MG63 (cell line): Measurements from ENCODE around the gene PRPF38A. TPM values are rescaled to one million over a fixed set of nuclear protein-coding genes. Genes with fewer than 3 reads are reported as not detected.
A peak's percentile ranks its signal among the peaks of the same experiment; 100 is the strongest.
"Not testable (repeated sequence)": the region's sequence is repeated elsewhere in the genome, so short reads cannot be mapped to it uniquely, and the experiment has no call there.

Experiments used
- DNase-seq: peaks from one replicate; pipeline ENCODE4 v3.0.0-alpha.2; 2020
- H3K27me3 ChIP-seq: fragments of 250-450 bp; sonication (Bioruptor Pico); 2 replicates; pipeline ENCODE4 v1.5.1; 2020; ENCODE audit warnings: mild to moderate bottlenecking, moderate library complexity
- H3K36me3 ChIP-seq: fragments of 250-450 bp; sonication (Bioruptor Pico); 2 replicates; pipeline ENCODE4 v1.5.1; 2020; ENCODE audit warnings: mild to moderate bottlenecking, moderate library complexity
- H3K4me3 ChIP-seq: fragments of 250-450 bp; sonication (Bioruptor Pico); 2 replicates; pipeline ENCODE4 v1.5.1; 2020; ENCODE audit warnings: mild to moderate bottlenecking, moderate library complexity
- H3K9me3 ChIP-seq: fragments of 250-450 bp; sonication (Bioruptor Pico); 2 replicates; pipeline ENCODE4 v1.5.1; 2020; ENCODE audit warnings: mild to moderate bottlenecking, moderate library complexity
- total RNA-seq: library from RNA; depleted of rRNA; stranded (reverse); fragments of >200 nt; shearing (Covaris generic); gene quantifications from 2 replicates; pipeline ENCODE4 v1.2.3, GENCODE V29; 2014; ENCODE audit warnings: low replicate concordance

The PRPF38A gene
- total RNA-seq, 1 experiment from 2014 or later, result 14.1 TPM

DNA sequence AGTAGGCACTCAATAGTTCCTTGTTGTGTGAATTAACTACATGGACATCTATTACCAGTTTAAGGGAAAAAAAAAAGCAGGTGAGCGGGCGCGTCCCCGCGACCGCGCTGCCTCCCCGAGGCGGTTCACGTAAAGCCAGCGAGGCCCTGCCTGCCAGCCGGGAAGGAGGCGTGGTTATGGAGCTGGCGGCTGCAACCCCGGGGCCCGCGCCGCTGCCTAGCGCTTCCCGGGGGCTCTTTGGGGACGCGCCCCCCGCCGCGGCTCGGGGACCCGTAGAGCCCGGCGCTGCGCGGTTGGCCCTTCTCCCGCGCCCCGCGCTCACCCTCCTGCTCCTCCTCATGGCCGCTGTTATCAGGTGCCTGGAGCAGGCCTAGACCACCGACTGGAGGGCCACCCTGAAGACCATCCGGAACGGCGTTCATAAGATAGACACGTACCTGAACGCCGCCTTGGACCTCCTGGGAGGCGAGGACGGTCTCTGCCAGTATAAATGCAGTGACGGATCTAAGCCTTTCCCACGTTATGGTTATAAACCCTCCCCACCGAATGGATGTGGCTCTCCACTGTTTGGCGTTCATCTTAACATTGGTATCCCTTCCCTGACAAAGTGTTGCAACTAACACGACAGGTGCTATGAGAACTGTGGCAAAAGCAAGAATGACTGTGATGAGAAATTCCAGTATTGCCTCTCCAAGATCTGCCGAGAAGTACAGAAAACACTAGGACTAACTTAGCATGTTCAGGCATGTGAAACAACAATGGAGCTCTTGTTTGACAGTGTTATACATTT lies 35.8 kb upstream of the PRPF38A start:
- peak; percentile 54 for DNase-seq
- no peaks in the 10 kb centered on the region for H3K9me3 ChIP-seq
- H3K4me3 ChIP-seq, result peak overlapping the region; percentile 22
- H3K27me3 ChIP-seq, result no peaks in the 10 kb centered on the region
- H3K36me3 ChIP-seq, result peaks cover 21% of the 10 kb centered on the region

DNA sequence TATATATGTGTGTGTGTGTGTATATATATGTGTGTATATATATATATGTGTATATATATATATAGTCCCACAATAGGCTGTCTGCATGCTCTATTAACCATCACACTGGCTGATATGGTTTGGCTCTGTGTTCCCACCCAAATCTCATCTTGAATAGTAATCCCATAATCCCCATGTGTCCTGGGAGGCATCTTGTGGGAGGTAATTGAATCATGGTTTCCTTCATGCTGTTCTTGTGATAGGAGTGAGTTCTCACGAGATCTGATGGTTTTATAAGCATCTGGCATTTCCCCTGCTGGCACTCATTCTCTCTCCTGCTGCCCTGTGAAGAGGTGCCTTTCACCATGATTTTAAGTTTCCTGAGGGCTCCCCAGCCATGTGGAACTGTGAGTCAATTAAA lies 34.6 kb upstream of the PRPF38A start:
- DNase-seq, H3K27me3 ChIP-seq, H3K4me3 ChIP-seq, H3K9me3 ChIP-seq: not testable (repeated sequence)
- peaks cover 27% of the 10 kb centered on the region for H3K36me3 ChIP-seq

DNA sequence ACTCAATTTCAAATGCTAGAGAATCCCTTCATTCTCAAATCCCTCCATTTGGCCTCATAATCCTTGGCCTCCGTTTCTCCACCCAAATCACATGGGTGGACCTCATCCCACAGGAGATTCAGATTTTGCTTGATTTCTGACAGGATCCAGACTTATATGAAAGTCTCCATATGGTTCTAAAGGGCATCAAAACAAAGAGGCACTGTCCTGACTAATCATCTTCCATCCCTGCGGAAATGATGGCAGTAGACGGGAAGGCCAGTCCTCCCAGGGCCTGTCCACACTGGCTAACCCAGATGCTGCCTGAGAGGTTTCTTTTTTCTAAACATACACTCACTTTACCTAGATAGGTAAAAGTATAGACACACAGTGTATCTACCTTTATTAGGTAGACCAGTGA lies 19.0 kb upstream of the PRPF38A start:
- H3K27me3 ChIP-seq, result no peaks in the 10 kb centered on the region
- H3K36me3 ChIP-seq, result peaks cover 74% of the 10 kb centered on the region
- no peak for DNase-seq
- no peaks in the 10 kb centered on the region for H3K9me3 ChIP-seq
- no peak overlapping the region for H3K4me3 ChIP-seq

GRCh38 chr1:52386458-52386857 lies 17.9 kb upstream of the PRPF38A start:
- no peak overlapping the region for H3K4me3 ChIP-seq
- no peaks in the 10 kb centered on the region for H3K27me3 ChIP-seq
- no peaks in the 10 kb centered on the region for H3K9me3 ChIP-seq
- DNase-seq, result peak; percentile 9
- peaks cover 75% of the 10 kb centered on the region for H3K36me3 ChIP-seq

- no peaks in the 10 kb centered on the region for H3K27me3 ChIP-seq
Observed at GRCh38 chr1:52393174-52393573, 11.2 kb upstream of the PRPF38A start.

DNA sequence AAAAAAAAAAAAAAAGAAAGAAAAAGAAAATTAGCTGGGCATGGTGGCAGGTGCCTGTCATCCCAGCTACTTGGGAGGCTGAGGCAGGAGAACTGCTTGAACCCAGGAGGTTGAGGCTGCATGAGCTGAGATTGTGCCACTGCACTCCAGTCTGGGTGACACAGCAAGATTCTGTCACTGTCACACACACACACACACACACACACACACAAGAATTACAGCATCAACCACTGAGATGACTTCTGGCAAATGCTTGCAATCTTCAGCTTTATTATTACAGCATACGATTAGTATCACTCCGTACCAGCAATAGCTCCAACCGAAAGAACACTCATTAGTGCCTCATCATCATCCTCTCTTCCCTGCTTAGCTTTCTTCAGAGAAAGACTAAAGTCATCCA lies 4.8 kb upstream of the PRPF38A start:
- peaks cover 50% of the 10 kb centered on the region for H3K36me3 ChIP-seq
- no peak for DNase-seq

More at GRCh38 chr1:52393174-52393573, 11.2 kb upstream of the PRPF38A start:
- DNase-seq, result no peak
- no peaks in the 10 kb centered on the region for H3K9me3 ChIP-seq
- no peak overlapping the region for H3K4me3 ChIP-seq
- peaks cover 56% of the 10 kb centered on the region for H3K36me3 ChIP-seq

GRCh38 chr1:52400131-52400530 lies 4.3 kb upstream of the PRPF38A start:
- H3K4me3 ChIP-seq, result no peak overlapping the region
- peaks cover 45% of the 10 kb centered on the region for H3K36me3 ChIP-seq
- DNase-seq, result no peak
- no peaks in the 10 kb centered on the region for H3K27me3 ChIP-seq
- H3K9me3 ChIP-seq, result no peaks in the 10 kb centered on the region

More for the DNA sequence above, 4.8 kb upstream of the PRPF38A start:
- Histone ChIP-seq H3K4me3 (no peak overlapping the region), H3K9me3 (no peaks in the 10 kb centered on the region), H3K27me3 (no peaks in the 10 kb centered on the region)

- Histone ChIP-seq H3K36me3 (peaks cover 53% of the 10 kb centered on the region), H3K27me3 (no peaks in the 10 kb centered on the region), H3K4me3 (peak overlapping the region; percentile 90), H3K9me3 (no peaks in the 10 kb centered on the region)
- DNase-seq, result no peak
Observed at GRCh38 chr1:52402860-52403240, 1.6 kb upstream of the PRPF38A start.

- peak; percentile 71 for DNase-seq
- Histone ChIP-seq H3K9me3 (no peaks in the 10 kb centered on the region), H3K27me3 (no peaks in the 10 kb centered on the region), H3K4me3 (peak overlapping the region; percentile 90), H3K36me3 (peaks cover 56% of the 10 kb centered on the region)
Observed at GRCh38 chr1:52403566-52404115, 761 bp upstream of the PRPF38A start.

GRCh38 chr1:52404975-52405338 lies 555 bp downstream of the PRPF38A start:
- H3K4me3 ChIP-seq, result peak overlapping the region; percentile 90
- no peaks in the 10 kb centered on the region for H3K27me3 ChIP-seq
- no peak for DNase-seq
- no peaks in the 10 kb centered on the region for H3K9me3 ChIP-seq
- peaks cover 65% of the 10 kb centered on the region for H3K36me3 ChIP-seq

- H3K36me3 ChIP-seq, result peaks cover 87% of the 10 kb centered on the region
- H3K27me3 ChIP-seq, result no peaks in the 10 kb centered on the region
- H3K9me3 ChIP-seq, result no peaks in the 10 kb centered on the region
- no peak for DNase-seq
- H3K4me3 ChIP-seq, result no peak overlapping the region
Observed at GRCh38 chr1:52413410-52413989, 9.1 kb downstream of the PRPF38A start.

GRCh38 chr1:52414942-52415341 lies 10.5 kb downstream of the PRPF38A start:
- Histone ChIP-seq H3K27me3 (no peaks in the 10 kb centered on the region), H3K9me3 (no peaks in the 10 kb centered on the region), H3K4me3 (no peak overlapping the region), H3K36me3 (peaks cover 87% of the 10 kb centered on the region)
- no peak for DNase-seq

GRCh38 chr1:52416811-52417210 lies 12.4 kb downstream of the PRPF38A start:
- DNase-seq, result no peak
- no peaks in the 10 kb centered on the region for H3K27me3 ChIP-seq
- no peak overlapping the region for H3K4me3 ChIP-seq
- peaks cover 89% of the 10 kb centered on the region for H3K36me3 ChIP-seq
- no peaks in the 10 kb centered on the region for H3K9me3 ChIP-seq

DNA sequence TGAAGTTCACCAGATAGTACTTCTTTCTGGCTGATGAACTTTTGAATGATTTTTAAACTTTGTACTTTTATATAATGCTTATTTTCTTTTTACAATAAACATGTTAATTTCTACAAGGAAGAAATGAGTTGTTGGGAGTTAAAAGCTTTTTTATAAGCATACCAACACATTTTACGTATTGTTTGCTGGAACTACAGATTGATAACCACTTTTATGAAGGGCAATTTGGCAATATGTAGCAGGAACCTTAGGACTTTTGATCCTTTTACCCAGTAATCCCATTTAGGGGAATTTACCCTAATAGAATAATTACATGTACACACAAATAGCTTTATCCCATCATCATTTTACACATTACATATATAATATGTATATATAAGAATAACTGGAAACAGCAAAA lies 16.3 kb downstream of the PRPF38A start:
- Histone ChIP-seq H3K9me3 (no peaks in the 10 kb centered on the region), H3K4me3 (no peak overlapping the region), H3K36me3 (peaks cover 63% of the 10 kb centered on the region), H3K27me3 (no peaks in the 10 kb centered on the region)
- no peak for DNase-seq

DNA sequence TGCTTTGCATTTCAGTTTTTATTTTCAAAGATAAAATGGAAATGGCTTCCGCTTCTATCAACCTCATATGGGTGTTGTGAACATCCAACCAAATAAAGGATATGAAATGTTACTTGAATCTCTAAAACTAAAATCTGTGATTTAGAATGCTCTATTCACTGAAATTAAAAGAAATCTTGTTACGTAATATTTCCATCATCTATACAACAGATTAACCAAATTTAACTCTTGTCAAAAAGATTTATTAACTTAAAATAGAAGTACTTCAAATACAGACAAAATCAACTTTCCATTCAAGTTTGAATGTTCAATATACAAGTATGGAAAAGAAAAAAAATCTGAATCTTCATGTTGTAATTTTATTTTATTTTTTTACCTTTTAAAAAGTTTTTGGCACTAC lies 18.7 kb downstream of the PRPF38A start:
- DNase-seq, result no peak
- Histone ChIP-seq H3K9me3 (no peaks in the 10 kb centered on the region), H3K36me3 (peaks cover 48% of the 10 kb centered on the region), H3K27me3 (no peaks in the 10 kb centered on the region), H3K4me3 (no peak overlapping the region)

- no peaks in the 10 kb centered on the region for H3K9me3 ChIP-seq
- H3K4me3 ChIP-seq, result no peak overlapping the region
- no peaks in the 10 kb centered on the region for H3K27me3 ChIP-seq
- H3K36me3 ChIP-seq, result peaks cover 41% of the 10 kb centered on the region
- no peak for DNase-seq
Observed at GRCh38 chr1:52423771-52424170, 19.4 kb downstream of the PRPF38A start.

DNA sequence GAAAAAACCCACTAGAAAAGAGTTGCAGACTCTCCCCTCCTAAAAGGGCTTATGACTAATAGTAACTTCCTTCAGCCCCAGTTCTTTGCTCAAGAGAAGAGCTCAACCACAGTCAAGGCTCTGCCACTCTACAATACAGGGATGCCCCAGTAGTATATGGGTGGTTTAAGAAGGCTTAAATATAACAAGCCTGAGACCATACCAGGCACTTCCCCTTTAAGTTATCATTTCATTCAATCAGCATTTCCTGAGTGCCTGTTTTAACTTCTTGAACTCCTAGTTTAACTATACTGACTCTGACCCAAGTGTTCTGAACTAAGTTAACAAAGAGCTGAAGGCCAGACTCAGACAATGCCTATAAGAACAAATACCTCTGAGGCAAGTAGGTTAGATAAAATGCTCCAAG lies 19.8 kb downstream of the PRPF38A start:
- no peaks in the 10 kb centered on the region for H3K27me3 ChIP-seq
- no peak overlapping the region for H3K4me3 ChIP-seq
- H3K9me3 ChIP-seq, result no peaks in the 10 kb centered on the region
- peaks cover 38% of the 10 kb centered on the region for H3K36me3 ChIP-seq
- no peak for DNase-seq

DNA sequence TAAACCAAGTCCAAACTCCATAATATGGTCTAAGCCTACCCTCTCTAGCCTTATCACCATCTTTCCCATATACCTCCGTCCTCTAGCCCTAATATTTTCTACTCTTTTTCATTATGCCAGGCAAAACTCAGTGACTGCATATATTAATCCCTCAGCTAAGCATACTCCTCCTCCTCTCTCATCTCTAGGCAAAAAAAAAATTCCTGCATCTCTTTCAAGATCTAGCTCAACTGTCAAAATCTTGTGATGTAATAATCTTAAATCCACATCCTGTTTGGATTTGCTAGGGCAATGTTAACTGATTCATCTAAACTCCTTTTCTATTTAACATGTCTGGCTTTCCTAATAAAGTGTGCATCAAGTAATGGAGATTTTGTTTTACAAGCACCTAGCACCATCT lies 20.4 kb downstream of the PRPF38A start:
- Histone ChIP-seq H3K36me3 (peaks cover 32% of the 10 kb centered on the region), H3K9me3 (no peaks in the 10 kb centered on the region), H3K27me3 (no peaks in the 10 kb centered on the region), H3K4me3 (no peak overlapping the region)
- no peak for DNase-seq
